Nephron (organoid): ENCODE results near the gene SCN2B.
A peak's percentile ranks its signal among the peaks of the same experiment; 100 is the strongest.

Experiments used
- H3K27ac Mint-ChIP-seq, 3 experiments: 2 replicates each; pipeline ENCODE4 v1.8.0; 2020; ENCODE audit warnings: mixed read lengths in 3 of 3, mild to moderate bottlenecking in 2 of 3, moderate library complexity in 1 of 3
- H3K27me3 Mint-ChIP-seq: 2 replicates; pipeline ENCODE4 v1.8.0; 2021; ENCODE audit warnings: low read depth, mild to moderate bottlenecking, moderate library complexity, mixed read lengths
- H3K36me3 Mint-ChIP-seq: 2 replicates; pipeline ENCODE4 v1.8.0; 2020; ENCODE audit warnings: low read depth, mixed read lengths
- H3K4me1 Mint-ChIP-seq: 2 replicates; pipeline ENCODE4 v1.8.0; 2020; ENCODE audit warnings: mixed read lengths
- H3K4me3 Mint-ChIP-seq, 3 experiments: 2 replicates each; pipeline ENCODE4 v1.8.0; 2020; ENCODE audit warnings: mild to moderate bottlenecking in 3 of 3, mixed read lengths in 3 of 3, moderate library complexity in 2 of 3
- H3K9me3 Mint-ChIP-seq: 2 replicates; pipeline ENCODE4 v1.8.0; 2020; ENCODE audit warnings: mixed read lengths
- CTCF ChIP-seq, 3 experiments: fragments of 200-600 bp; sonication (generic); IDR thresholded peaks; one replicate each; pipeline ENCODE4 v1.5.0; 2021; ENCODE audit warnings: antibody characterized with exemption in 3 of 3; ENCODE audit not compliant: unreplicated experiment in 3 of 3

SCN2B gene

GRCh38 chr11:118120793-118121192 is 55.6 kb downstream of the SCN2B start:
- H3K4me3 Mint-ChIP-seq = no peak overlapping the region
- TF ChIP-seq CTCF (IDR thresholded peaks at IDR 0.05; ENCODE audit: unreplicated experiment in 3 of 3) = no peak
- peaks cover 11% of the 10 kb centered on the region for H3K27me3 Mint-ChIP-seq
- peaks cover 6% of the 10 kb centered on the region for H3K9me3 Mint-ChIP-seq
- peaks cover 8% of the 10 kb centered on the region for H3K4me1 Mint-ChIP-seq
- peaks cover 11% of the 10 kb centered on the region for H3K36me3 Mint-ChIP-seq
- H3K27ac Mint-ChIP-seq = no peak overlapping the region

DNA sequence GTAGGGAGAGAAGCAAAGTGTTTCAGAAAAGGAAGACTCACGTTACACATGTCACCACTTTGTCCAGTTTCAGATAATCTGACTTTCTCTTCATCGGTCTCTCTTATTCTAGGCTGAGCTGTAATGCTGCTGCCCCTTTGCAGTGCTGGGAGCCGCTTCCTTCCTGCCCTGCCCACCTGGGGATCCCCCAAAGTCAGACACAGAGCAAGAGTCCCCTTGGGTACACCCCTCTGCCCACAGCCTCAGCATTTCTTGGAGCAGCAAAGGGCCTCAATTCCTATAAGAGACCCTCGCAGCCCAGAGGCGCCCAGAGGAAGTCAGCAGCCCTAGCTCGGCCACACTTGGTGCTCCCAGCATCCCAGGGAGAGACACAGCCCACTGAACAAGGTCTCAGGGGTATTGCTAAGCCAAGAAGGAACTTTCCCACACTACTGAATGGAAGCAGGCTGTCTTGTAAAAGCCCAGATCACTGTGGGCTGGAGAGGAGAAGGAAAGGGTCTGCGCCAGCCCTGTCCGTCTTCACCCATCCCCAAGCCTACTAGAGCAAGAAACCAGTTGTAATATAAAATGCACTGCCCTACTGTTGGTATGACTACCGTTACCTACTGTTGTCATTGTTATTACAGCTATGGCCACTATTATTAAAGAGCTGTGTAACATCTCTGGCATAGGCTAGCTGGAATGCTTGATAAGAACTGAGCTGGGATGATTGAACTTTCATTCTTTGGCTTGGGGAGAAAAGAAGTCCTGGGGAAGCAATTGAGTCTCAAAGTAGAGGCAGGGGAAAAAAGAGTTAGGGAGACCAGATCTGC is 58.4 kb downstream of the SCN2B start:
- no peak overlapping the region for H3K4me3 Mint-ChIP-seq
- H3K9me3 Mint-ChIP-seq = peaks cover 6% of the 10 kb centered on the region
- H3K36me3 Mint-ChIP-seq = peaks cover 11% of the 10 kb centered on the region
- H3K27ac Mint-ChIP-seq = peak overlapping the region in 2 of 3 experiments; percentile 3 to 21
- no peak for TF ChIP-seq CTCF (IDR thresholded peaks at IDR 0.05; ENCODE audit: unreplicated experiment in 3 of 3)
- peaks cover 19% of the 10 kb centered on the region for H3K27me3 Mint-ChIP-seq
- H3K4me1 Mint-ChIP-seq = peaks cover 8% of the 10 kb centered on the region

- Mint-ChIP-seq H3K9me3 (no peaks in the 10 kb centered on the region), H3K27ac (no peak overlapping the region), H3K4me3 (no peak overlapping the region), H3K27me3 (peaks cover 16% of the 10 kb centered on the region), H3K4me1 (peaks cover 13% of the 10 kb centered on the region), H3K36me3 (peaks cover 2% of the 10 kb centered on the region)
- no peak for TF ChIP-seq CTCF (IDR thresholded peaks at IDR 0.05; ENCODE audit: unreplicated experiment in 3 of 3)
Measured at GRCh38 chr11:118115048-118115447, 61.4 kb downstream of the SCN2B start.

DNA sequence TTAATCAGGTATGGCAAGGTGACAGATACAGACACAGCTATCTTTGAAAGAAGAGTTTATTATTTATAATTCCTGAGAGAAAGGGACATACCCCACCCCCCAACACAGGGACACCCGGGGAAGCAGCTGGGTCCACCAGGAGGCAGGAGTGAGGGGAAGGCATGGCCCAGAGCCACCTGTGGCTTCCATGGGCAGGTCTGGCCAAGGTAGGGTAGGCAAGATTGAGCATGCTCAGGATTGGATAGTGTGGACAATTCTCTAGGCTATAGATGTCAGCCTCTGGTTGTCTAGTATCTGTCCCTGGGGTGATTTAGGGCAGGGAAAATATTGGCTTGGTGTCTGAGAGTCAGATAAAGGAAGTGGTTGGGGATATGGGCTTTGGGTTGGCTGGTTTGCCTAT is 62.2 kb downstream of the SCN2B start:
- Mint-ChIP-seq H3K9me3 (no peaks in the 10 kb centered on the region), H3K27me3 (peaks cover 22% of the 10 kb centered on the region), H3K4me1 (peaks cover 17% of the 10 kb centered on the region), H3K27ac (no peak overlapping the region), H3K4me3 (no peak overlapping the region), H3K36me3 (no peaks in the 10 kb centered on the region)
- TF ChIP-seq CTCF (IDR thresholded peaks at IDR 0.05; ENCODE audit: unreplicated experiment in 3 of 3) = no peak

DNA sequence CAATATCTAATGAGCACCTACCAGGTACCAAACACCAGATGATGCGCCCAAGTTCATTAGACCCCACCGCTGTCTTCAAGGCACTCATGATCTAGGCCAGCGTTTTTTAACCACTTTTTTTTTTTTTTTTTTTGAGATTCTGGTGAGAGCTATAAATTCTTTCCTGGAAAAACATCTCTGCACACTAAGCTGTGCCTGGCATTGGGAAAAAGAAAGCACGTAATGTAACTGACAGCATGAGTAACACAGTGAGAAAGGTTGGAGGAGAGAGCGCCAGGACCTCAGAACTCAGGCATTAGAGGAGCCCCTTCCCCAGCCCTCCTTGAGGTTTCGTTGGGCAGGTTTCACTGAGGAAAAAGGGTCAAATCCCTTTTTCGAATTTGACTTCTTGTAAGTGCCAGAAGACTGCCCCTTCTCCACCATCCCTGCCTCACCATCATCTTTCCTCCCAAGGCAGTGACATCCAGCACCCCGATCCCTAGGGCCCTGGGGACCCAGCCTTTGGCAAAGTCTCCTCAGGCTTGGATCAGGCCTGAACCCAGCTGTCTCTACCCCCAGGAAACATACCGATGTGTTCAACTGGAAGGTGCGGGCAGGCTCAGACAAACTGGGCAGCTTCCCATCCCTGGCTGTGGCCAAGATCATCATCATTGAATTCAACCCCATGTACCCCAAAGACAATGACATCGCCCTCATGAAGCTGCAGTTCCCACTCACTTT is 63.6 kb downstream of the SCN2B start:
- Mint-ChIP-seq H3K27me3 (peaks cover 22% of the 10 kb centered on the region), H3K27ac (no peak overlapping the region), H3K36me3 (no peaks in the 10 kb centered on the region), H3K4me3 (no peak overlapping the region), H3K4me1 (peaks cover 14% of the 10 kb centered on the region), H3K9me3 (no peaks in the 10 kb centered on the region)
- no peak for TF ChIP-seq CTCF (IDR thresholded peaks at IDR 0.05; ENCODE audit: unreplicated experiment in 3 of 3)
